DND-41 (cell line): ENCODE data around the gene SREBF2.

Experiments used
- ATAC-seq: fragments of 200-7000 bp; cut with Tn5 transposase; 3 replicates; pipeline ENCODE4 v1.9.1; 2021; ENCODE audit warnings: low read depth; ENCODE audit not compliant: insufficient read depth
- DNase-seq: peaks from one replicate; pipeline ENCODE4 v3.0.0-alpha.2; 2020
- H2AFZ ChIP-seq: 2 replicates; pipeline ENCODE4 v1.6.0; 2012; ENCODE audit warnings: low read depth, low read length
- H3K27ac ChIP-seq: 2 replicates; pipeline ENCODE4 v1.5.1; 2012; ENCODE audit warnings: low read length, inconsistent platforms
- H3K27me3 ChIP-seq: fragments of 200-600 bp; sonication (generic); 2 replicates; pipeline ENCODE4 v1.6.0; 2012; ENCODE audit warnings: low read length, mild to moderate bottlenecking, inconsistent platforms; ENCODE audit not compliant: insufficient read depth, poor library complexity
- H3K36me3 ChIP-seq: 2 replicates; pipeline ENCODE4 v1.5.1; 2012; ENCODE audit warnings: low read length, inconsistent platforms; ENCODE audit not compliant: insufficient read depth
- H3K4me1 ChIP-seq: 2 replicates; pipeline ENCODE4 v1.5.1; 2012; ENCODE audit warnings: mild to moderate bottlenecking, low read length; ENCODE audit not compliant: insufficient read depth
- H3K4me2 ChIP-seq: 2 replicates; pipeline ENCODE4 v1.6.0; 2012; ENCODE audit warnings: mild to moderate bottlenecking, moderate library complexity, low read length, inconsistent platforms; ENCODE audit not compliant: insufficient read depth
- H3K4me3 ChIP-seq, 2 experiments: fragments of 200-600 bp in 1 of 2; shearing (Covaris generic) in 1 of 2; 2 replicates each; pipeline ENCODE4 v1.5.1; 2012 to 2016; ENCODE audit warnings: inconsistent platforms in 2 of 2, low read length in 2 of 2, mild to moderate bottlenecking in 2 of 2, low read depth in 1 of 2, moderate library complexity in 1 of 2
- H3K79me2 ChIP-seq: 2 replicates; pipeline ENCODE4 v1.6.0; 2012; ENCODE audit warnings: low read length, inconsistent platforms; ENCODE audit not compliant: insufficient read depth
- H3K9ac ChIP-seq: 2 replicates; pipeline ENCODE4 v1.6.0; 2012; ENCODE audit warnings: low read depth, mild to moderate bottlenecking, inconsistent platforms, low read length, moderate library complexity
- H3K9me3 ChIP-seq: 2 replicates; pipeline ENCODE4 v1.5.1; 2012; ENCODE audit warnings: low read length, moderate library complexity, mild to moderate bottlenecking, inconsistent platforms; ENCODE audit not compliant: insufficient read depth, severe bottlenecking
- H4K20me1 ChIP-seq: 2 replicates; pipeline ENCODE4 v1.6.0; 2012; ENCODE audit warnings: low read length; ENCODE audit not compliant: insufficient read depth
- CTCF ChIP-seq: IDR thresholded peaks from 2 replicates; pipeline ENCODE4 v1.5.1; 2012; ENCODE audit warnings: borderline replicate concordance, low read length, moderate library complexity, mild to moderate bottlenecking; ENCODE audit not compliant: poor library complexity, severe bottlenecking; ENCODE audit errors: extremely low read depth
- EZH2 ChIP-seq: IDR thresholded peaks from 3 replicates; pipeline ENCODE4 v1.6.1; 2012; ENCODE audit warnings: borderline replicate concordance, low read depth, mild to moderate bottlenecking, moderate library complexity, low read length, inconsistent platforms; ENCODE audit not compliant: severe bottlenecking

SREBF2 gene

DNA sequence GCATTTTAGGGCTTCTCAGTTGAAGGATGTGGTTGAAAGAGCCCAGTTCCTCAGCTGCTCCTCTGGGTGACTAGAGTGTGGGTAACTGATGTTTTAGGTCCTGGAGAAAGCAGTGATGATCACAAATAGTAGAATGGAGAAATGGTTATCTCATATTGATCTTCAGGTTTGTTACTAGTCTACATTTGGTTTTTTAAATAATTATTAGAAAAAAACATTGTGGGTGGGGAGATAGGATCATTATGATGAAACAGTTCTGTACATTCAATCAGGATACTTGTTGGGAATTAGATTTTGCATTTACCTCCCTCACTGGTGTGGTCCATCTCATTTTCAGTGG is 24.9 kb downstream of the SREBF2 start:
- H3K4me1 ChIP-seq = no peaks in the 10 kb centered on the region
- no peak overlapping the region for H3K9ac ChIP-seq
- H3K4me3 ChIP-seq = no peak overlapping the region
- no peak overlapping the region for H3K4me2 ChIP-seq
- no peak for TF ChIP-seq CTCF
- no peak for TF ChIP-seq EZH2
- H3K36me3 ChIP-seq = peaks cover 47% of the 10 kb centered on the region
- H3K27ac ChIP-seq = no peak overlapping the region
- H4K20me1 ChIP-seq = peaks cover 88% of the 10 kb centered on the region
- H2AFZ ChIP-seq = no peak overlapping the region
- no peaks in the 10 kb centered on the region for H3K9me3 ChIP-seq
- ATAC-seq (peak; percentile 90), DNase-seq (no peak)
- H3K79me2 ChIP-seq = peaks cover 99% of the 10 kb centered on the region
- no peaks in the 10 kb centered on the region for H3K27me3 ChIP-seq

- Histone ChIP-seq H3K79me2 (peaks cover 97% of the 10 kb centered on the region), H3K9ac (no peak overlapping the region), H3K4me2 (no peak overlapping the region), H2AFZ (no peak overlapping the region), H3K4me3 (no peak overlapping the region), H3K27me3 (no peaks in the 10 kb centered on the region), H4K20me1 (peaks cover 84% of the 10 kb centered on the region), H3K27ac (no peak overlapping the region), H3K4me1 (no peaks in the 10 kb centered on the region), H3K9me3 (no peaks in the 10 kb centered on the region), H3K36me3 (peaks cover 54% of the 10 kb centered on the region)
- TF ChIP-seq EZH2 = no peak
- TF ChIP-seq CTCF = no peak
- DNase-seq (no peak), ATAC-seq (no peak)
These were observed 29.2 kb downstream of the SREBF2 start for GRCh38 chr22:41862160-41862529.

DNA sequence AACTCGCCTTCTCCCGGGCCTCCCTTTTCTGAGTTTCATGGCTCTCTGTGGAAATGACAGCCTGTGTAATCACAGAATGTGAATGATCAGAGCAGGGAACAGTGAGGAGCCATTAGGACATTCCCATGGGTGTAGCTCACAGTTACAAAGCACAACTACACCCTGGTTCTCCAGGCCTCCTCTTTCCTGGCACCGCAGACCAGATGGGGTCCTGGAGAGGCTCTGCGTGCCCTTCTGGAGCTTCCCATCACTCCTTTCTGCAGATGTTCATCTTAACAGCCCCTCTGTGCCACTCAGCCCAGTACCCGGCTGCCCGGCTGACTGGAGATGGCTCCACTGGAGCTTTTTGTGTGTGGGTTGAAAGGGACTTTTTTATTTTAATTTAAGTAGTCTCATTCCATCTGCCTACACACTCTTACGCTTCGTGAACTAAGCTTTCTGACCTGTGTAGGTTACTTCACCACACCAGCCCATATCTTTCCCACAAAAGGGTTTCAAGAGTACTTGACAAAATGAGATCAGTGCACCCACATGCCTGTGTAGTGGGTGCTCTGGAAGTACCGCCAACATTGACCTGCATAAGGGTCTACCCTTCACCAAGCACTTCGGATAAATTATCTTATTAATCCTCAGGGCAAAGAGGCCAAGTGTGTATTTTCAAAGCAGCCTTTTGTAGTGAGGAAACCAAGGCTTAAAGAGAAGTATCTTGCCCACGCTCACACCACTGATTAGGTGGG is 29.8 kb downstream of the SREBF2 start:
- H2AFZ ChIP-seq = no peak overlapping the region
- H3K4me1 ChIP-seq = no peaks in the 10 kb centered on the region
- no peak overlapping the region for H3K4me2 ChIP-seq

More for the DNA sequence above, 29.8 kb downstream of the SREBF2 start:
- no peak for ATAC-seq
- Histone ChIP-seq H3K36me3 (peaks cover 58% of the 10 kb centered on the region), H3K9me3 (no peaks in the 10 kb centered on the region), H4K20me1 (peaks cover 81% of the 10 kb centered on the region), H3K27ac (no peak overlapping the region), H3K4me3 (no peak overlapping the region), H3K27me3 (no peaks in the 10 kb centered on the region), H3K9ac (no peak overlapping the region), H3K79me2 (peaks cover 95% of the 10 kb centered on the region)
- TF ChIP-seq CTCF (no peak), EZH2 (no peak)
- no peak for DNase-seq
